ENCODE results near the gene EDAR. TPM values are rescaled to one million over a fixed set of nuclear protein-coding genes. Genes with fewer than 3 reads are reported as not detected.
A peak's percentile ranks its signal among the peaks of the same experiment; 100 is the strongest.

Gene EDAR
- total and polyA plus RNA-seq, 3 experiments from 2014 or later = 0.07 to 0.64 (median 0.16) TPM

DNA sequence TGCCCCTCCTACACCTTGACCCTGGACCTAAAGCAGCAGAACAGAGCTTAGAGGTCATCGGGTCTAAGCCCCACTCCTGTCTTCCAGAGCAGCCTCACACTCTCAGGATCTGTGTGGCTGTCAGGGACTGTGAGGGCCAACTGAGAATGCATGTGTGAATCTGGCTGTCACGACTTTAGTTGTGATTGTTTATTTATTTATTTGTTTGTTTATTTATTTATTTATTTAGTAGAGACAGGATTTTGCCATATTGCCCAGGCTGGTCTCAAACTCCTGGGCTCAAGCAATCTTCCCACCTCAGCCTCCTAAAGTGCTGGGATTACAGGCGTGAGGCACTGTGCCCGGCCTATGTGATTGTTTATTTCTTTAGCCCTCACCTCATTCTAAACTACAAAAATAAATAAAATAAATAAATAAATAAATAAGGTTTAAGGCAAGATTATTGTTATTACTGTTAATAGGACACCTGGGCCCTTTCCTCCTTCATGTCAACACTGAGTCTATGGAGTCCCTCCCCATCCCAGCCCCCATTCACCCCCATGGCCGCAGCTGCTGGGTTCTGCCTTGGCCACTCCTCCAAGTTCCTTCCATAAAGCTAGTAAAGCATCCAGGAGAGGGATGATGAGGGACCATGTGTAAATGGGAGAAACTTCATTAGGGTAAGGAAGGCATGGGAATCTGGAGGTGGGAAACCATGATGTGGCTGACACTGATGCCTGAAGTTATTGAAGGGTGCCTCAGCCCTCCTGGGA lies 39.9 kb upstream of the EDAR start:
- H3K4me1 Mint-ChIP-seq = peaks cover 39 to 51% (median 40%) of the 10 kb centered on the region in 3 donors
- no peaks in the 10 kb centered on the region for H3K9me3 Mint-ChIP-seq
- DNase-seq = no peak
- POLR2A ChIA-PET = no interaction called here
- no peaks in the 10 kb centered on the region for H3K27me3 ChIP-seq (ENCODE audit: insufficient read depth, low read length, poor library complexity, severe bottlenecking)
- no peaks in the 10 kb centered on the region for H3K36me3 Mint-ChIP-seq
- peak overlapping the region in 5 of 8 donors; percentile 17 to 87 (median 39) for H3K27ac Mint-ChIP-seq
- H3K4me3 Mint-ChIP-seq = no peak overlapping the region
- H3K4me1 ChIP-seq (ENCODE audit: insufficient read depth, low read length) = peaks cover 48% of the 10 kb centered on the region
- H3K27me3 Mint-ChIP-seq = no peaks in the 10 kb centered on the region
- CTCF ChIA-PET = no interaction called here
- no peaks in the 10 kb centered on the region for H3K9me3 ChIP-seq (ENCODE audit: low read length)
- H3K36me3 ChIP-seq (ENCODE audit: insufficient read depth, low read length) = no peaks in the 10 kb centered on the region
- H3K4me3 ChIP-seq (ENCODE audit: low read length) = no peak overlapping the region
- H3K27ac ChIP-seq (ENCODE audit: low read depth, low read length) = no peak overlapping the region

DNA sequence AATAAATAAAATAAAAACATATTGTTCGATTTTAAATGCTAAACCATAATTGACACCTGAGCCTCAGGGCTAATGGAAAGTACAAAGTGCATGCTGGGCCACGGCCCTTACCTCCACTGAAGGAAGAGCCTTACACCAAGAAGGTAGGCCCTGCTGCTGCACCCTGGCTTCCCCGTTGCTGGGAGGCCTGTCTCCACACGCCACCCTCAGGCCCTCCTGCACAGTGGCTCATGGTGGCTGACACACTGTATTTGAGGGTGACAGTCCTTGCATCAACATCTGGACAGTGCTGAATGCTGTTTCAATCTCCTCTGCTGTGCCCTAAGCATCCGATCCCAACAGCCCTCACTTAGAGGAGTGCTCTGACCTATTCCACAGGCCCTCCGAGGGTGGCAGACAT lies 39.3 kb upstream of the EDAR start:
- peaks cover 42% of the 10 kb centered on the region for H3K4me1 ChIP-seq (ENCODE audit: insufficient read depth, low read length)
- Mint-ChIP-seq H3K36me3 (no peaks in the 10 kb centered on the region), H3K27me3 (no peaks in the 10 kb centered on the region), H3K9me3 (no peaks in the 10 kb centered on the region), H3K4me1 (peaks cover 36 to 48% (median 37%) of the 10 kb centered on the region in 3 donors), H3K4me3 (no peak overlapping the region), H3K27ac (peak overlapping the region in 2 of 8 donors; percentile 41 to 45)
- no peaks in the 10 kb centered on the region for H3K27me3 ChIP-seq (ENCODE audit: insufficient read depth, low read length, poor library complexity, severe bottlenecking)
- no peak overlapping the region for H3K27ac ChIP-seq (ENCODE audit: low read depth, low read length)
- no peak overlapping the region for H3K4me3 ChIP-seq (ENCODE audit: low read length)
- no peak for DNase-seq
- POLR2A ChIA-PET = no interaction called here
- H3K36me3 ChIP-seq (ENCODE audit: insufficient read depth, low read length) = no peaks in the 10 kb centered on the region
- CTCF ChIA-PET = no interaction called here
- no peaks in the 10 kb centered on the region for H3K9me3 ChIP-seq (ENCODE audit: low read length)

DNA sequence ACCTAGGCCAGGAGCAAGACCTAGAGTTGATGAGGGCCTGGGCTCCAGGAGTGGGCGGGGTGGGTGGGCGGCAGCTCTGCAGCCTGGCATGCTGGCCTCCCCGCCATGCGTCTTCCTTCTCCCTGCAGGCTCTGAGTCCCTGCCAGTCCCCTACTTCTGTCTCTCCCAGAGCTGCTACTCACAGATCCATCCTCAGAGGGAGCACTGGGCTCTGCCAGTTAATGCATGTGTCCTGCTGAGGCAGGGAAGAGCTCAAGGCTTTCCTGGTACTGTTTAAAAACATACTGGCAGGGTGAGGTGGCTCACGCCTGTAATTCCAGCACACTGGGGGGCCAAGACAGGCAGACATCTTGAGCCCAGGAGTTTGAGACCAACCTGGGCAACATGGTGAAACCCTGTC lies 38.7 kb upstream of the EDAR start:
- H3K4me3 ChIP-seq (ENCODE audit: low read length) = no peak overlapping the region
- CTCF ChIA-PET = no interaction called here
- H3K36me3 ChIP-seq (ENCODE audit: insufficient read depth, low read length) = no peaks in the 10 kb centered on the region
- POLR2A ChIA-PET = no interaction called here
- no peak overlapping the region for H3K27ac Mint-ChIP-seq
- no peak for DNase-seq
- no peak overlapping the region for H3K27ac ChIP-seq (ENCODE audit: low read depth, low read length)
- H3K36me3 Mint-ChIP-seq = no peaks in the 10 kb centered on the region
- H3K9me3 Mint-ChIP-seq = no peaks in the 10 kb centered on the region
- peaks cover 31 to 42% (median 31%) of the 10 kb centered on the region in 3 donors for H3K4me1 Mint-ChIP-seq
- no peak overlapping the region for H3K4me3 Mint-ChIP-seq
- peaks cover 36% of the 10 kb centered on the region for H3K4me1 ChIP-seq (ENCODE audit: insufficient read depth, low read length)
- H3K27me3 ChIP-seq (ENCODE audit: insufficient read depth, low read length, poor library complexity, severe bottlenecking) = no peaks in the 10 kb centered on the region
- no peaks in the 10 kb centered on the region for H3K27me3 Mint-ChIP-seq
- H3K9me3 ChIP-seq (ENCODE audit: low read length) = no peaks in the 10 kb centered on the region

DNA sequence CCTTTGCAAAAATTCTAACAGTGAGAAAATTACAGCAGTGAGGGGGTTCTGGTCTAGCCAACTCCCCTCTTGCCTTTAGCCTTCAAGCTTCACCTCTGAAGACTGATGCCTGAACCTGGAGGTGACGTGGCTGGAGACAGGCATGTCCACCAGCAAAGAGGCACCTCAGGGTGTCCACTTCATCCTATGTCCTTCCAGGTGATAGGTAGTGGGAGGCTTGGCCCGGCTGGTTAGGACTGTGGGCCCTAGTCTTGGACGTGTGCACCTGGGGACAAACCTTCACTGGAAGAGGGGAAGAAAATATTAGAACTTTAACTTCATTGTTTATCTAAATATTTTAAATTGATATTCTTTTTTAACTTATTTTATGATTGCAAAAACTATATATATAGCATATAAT lies 35.5 kb upstream of the EDAR start:
- Histone ChIP-seq H3K27me3 (ENCODE audit: insufficient read depth, low read length, poor library complexity, severe bottlenecking) (no peaks in the 10 kb centered on the region), H3K36me3 (ENCODE audit: insufficient read depth, low read length) (no peaks in the 10 kb centered on the region), H3K27ac (ENCODE audit: low read depth, low read length) (no peak overlapping the region), H3K9me3 (ENCODE audit: low read length) (no peaks in the 10 kb centered on the region), H3K4me3 (ENCODE audit: low read length) (no peak overlapping the region), H3K4me1 (ENCODE audit: insufficient read depth, low read length) (peaks cover 25% of the 10 kb centered on the region)
- POLR2A ChIA-PET = no interaction called here
- no peaks in the 10 kb centered on the region for H3K36me3 Mint-ChIP-seq
- H3K9me3 Mint-ChIP-seq = no peaks in the 10 kb centered on the region
- no peak overlapping the region for H3K4me3 Mint-ChIP-seq
- peaks cover 0 to 1% of the 10 kb centered on the region in 2 donors for H3K27me3 Mint-ChIP-seq
- H3K27ac Mint-ChIP-seq = no peak overlapping the region
- H3K4me1 Mint-ChIP-seq = peaks cover 10 to 25% (median 12%) of the 10 kb centered on the region in 3 donors
- CTCF ChIA-PET = no interaction called here
- no peak for DNase-seq

DNA sequence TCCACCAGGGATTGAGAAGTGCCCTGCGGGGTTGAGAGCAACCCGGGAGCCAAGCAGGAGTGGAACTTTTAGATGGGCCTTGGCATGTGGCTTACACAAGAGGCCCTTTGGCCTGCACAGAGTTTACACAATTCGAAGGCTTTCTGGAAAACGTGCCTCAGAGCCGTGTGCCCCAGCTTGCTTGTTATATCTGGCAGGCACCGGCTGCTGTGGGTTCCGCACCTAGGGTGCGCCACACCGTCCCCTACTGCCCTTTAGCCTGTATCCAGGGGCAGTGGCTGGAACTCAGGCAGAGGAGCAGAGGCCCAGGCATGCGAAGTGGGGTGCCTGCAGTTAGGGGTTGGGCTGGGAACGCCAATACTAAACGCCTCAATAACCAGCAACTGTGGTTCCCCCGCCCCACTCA lies 32.9 kb upstream of the EDAR start:
- Histone ChIP-seq H3K36me3 (ENCODE audit: insufficient read depth, low read length) (no peaks in the 10 kb centered on the region), H3K9me3 (ENCODE audit: low read length) (no peaks in the 10 kb centered on the region), H3K27ac (ENCODE audit: low read depth, low read length) (no peak overlapping the region), H3K4me3 (ENCODE audit: low read length) (no peak overlapping the region), H3K27me3 (ENCODE audit: insufficient read depth, low read length, poor library complexity, severe bottlenecking) (no peaks in the 10 kb centered on the region), H3K4me1 (ENCODE audit: insufficient read depth, low read length) (peaks cover 13% of the 10 kb centered on the region)
- Mint-ChIP-seq H3K27me3 (peaks cover 0 to 4% of the 10 kb centered on the region in 2 donors), H3K27ac (no peak overlapping the region), H3K4me3 (no peak overlapping the region), H3K9me3 (no peaks in the 10 kb centered on the region), H3K4me1 (peaks cover 6 to 13% (median 10%) of the 10 kb centered on the region in 3 donors), H3K36me3 (no peaks in the 10 kb centered on the region)
- POLR2A ChIA-PET = no interaction called here
- no peak for DNase-seq
- CTCF ChIA-PET = interaction anchor here (1.4 kb wide), 1 partner anchor 24 kb away, joined by 3 read pairs; no protein-coding TSS in a partner anchor

DNA sequence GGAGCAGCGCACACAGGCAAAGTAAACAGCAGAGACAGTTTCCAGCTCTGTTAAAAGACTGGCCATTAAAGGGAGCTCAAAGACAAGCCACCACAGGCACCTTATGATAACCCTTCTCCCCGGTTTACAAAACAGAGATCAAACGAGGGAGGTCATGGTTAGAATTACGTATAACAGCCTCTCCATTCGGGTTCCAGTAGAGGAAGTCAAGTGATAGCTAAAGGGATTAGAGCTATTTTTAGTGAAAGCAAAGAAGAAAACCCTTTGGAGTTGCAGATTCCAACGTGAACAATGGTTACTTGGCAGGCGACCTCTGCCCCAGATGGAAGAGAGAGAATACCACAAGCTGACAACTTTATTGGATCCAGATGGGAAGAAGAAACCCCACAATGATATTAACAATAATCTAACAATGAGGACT lies 31.2 kb upstream of the EDAR start:
- Mint-ChIP-seq H3K27me3 (peaks cover 0 to 5% of the 10 kb centered on the region in 2 donors), H3K27ac (no peak overlapping the region), H3K36me3 (no peaks in the 10 kb centered on the region), H3K9me3 (no peaks in the 10 kb centered on the region), H3K4me1 (peaks cover 6 to 13% (median 10%) of the 10 kb centered on the region in 3 donors), H3K4me3 (no peak overlapping the region)
- ChIA-PET POLR2A (interaction anchor here (0.7 to 2.0 kb wide), 3 partner anchors 10 to 38 kb away, joined by 3 to 12 read pairs (median 3); no protein-coding TSS in a partner anchor), CTCF (interaction anchor here (1.0 to 1.6 kb wide), 6 partner anchors 11 to 490 kb away, joined by 3 to 12 read pairs (median 3); no protein-coding TSS in a partner anchor)
- Histone ChIP-seq H3K36me3 (ENCODE audit: insufficient read depth, low read length) (no peaks in the 10 kb centered on the region), H3K27me3 (ENCODE audit: insufficient read depth, low read length, poor library complexity, severe bottlenecking) (no peaks in the 10 kb centered on the region), H3K9me3 (ENCODE audit: low read length) (no peaks in the 10 kb centered on the region), H3K4me3 (ENCODE audit: low read length) (no peak overlapping the region), H3K4me1 (ENCODE audit: insufficient read depth, low read length) (peaks cover 13% of the 10 kb centered on the region), H3K27ac (ENCODE audit: low read depth, low read length) (no peak overlapping the region)
- DNase-seq = peak in 2 of 5 donors; percentile 15 to 40

DNA sequence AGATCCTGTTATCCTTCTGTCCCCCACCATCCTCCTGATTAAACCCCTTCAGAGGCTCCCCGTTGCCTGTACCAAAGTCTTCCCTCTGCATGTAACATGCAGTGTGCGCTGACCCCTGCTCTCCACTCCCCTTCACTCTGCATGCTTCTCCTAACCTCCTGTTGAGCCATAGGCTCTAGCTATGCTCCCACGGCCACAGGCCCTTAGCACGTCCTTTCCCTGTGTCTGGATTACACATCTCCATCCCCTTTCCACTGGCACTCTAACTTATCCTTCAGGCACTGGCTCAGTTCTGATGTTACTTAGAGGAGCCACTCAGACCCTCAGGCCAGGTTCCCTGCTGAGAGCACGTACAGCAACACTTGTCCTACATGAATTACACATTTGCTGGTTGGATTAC lies 29.4 kb upstream of the EDAR start:
- no peaks in the 10 kb centered on the region for H3K9me3 Mint-ChIP-seq

DNA sequence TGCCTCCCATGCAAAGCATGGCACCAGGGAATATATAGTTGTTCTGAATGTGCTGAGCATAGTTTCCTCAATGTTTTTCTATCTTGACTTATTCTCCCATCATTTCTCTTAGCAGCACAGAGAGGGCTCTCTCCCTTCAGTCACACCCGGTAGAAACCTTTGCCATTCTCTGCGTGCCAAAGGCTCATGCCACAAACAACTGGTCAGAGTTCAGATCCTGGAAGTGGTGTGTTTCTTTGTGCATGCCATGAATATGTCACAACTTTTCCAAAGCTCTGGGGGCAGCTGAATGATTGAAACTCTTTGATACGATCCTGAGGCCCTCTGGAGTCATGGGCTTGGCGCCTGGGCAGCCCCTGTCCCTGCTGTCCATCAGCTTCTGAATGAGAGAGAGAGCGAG lies 28.0 kb upstream of the EDAR start:
- Histone ChIP-seq H3K27ac (ENCODE audit: low read depth, low read length) (no peak overlapping the region), H3K27me3 (ENCODE audit: insufficient read depth, low read length, poor library complexity, severe bottlenecking) (no peaks in the 10 kb centered on the region), H3K4me3 (ENCODE audit: low read length) (no peak overlapping the region), H3K4me1 (ENCODE audit: insufficient read depth, low read length) (peaks cover 13% of the 10 kb centered on the region), H3K36me3 (ENCODE audit: insufficient read depth, low read length) (no peaks in the 10 kb centered on the region), H3K9me3 (ENCODE audit: low read length) (no peaks in the 10 kb centered on the region)
- no peak for DNase-seq
- ChIA-PET CTCF (no interaction called here), POLR2A (no interaction called here)
- no peaks in the 10 kb centered on the region for H3K9me3 Mint-ChIP-seq
- peaks cover 6 to 13% (median 10%) of the 10 kb centered on the region in 3 donors for H3K4me1 Mint-ChIP-seq
- H3K27me3 Mint-ChIP-seq = peaks cover 0 to 5% of the 10 kb centered on the region in 2 donors
- H3K27ac Mint-ChIP-seq = no peak overlapping the region
- no peaks in the 10 kb centered on the region for H3K36me3 Mint-ChIP-seq
- H3K4me3 Mint-ChIP-seq = no peak overlapping the region

More for the DNA sequence above, 29.4 kb upstream of the EDAR start:
- Histone ChIP-seq H3K4me1 (ENCODE audit: insufficient read depth, low read length) (peaks cover 13% of the 10 kb centered on the region), H3K27me3 (ENCODE audit: insufficient read depth, low read length, poor library complexity, severe bottlenecking) (no peaks in the 10 kb centered on the region), H3K9me3 (ENCODE audit: low read length) (no peaks in the 10 kb centered on the region), H3K4me3 (ENCODE audit: low read length) (no peak overlapping the region), H3K27ac (ENCODE audit: low read depth, low read length) (no peak overlapping the region), H3K36me3 (ENCODE audit: insufficient read depth, low read length) (no peaks in the 10 kb centered on the region)
- peaks cover 6 to 13% (median 10%) of the 10 kb centered on the region in 3 donors for H3K4me1 Mint-ChIP-seq
- ChIA-PET POLR2A (no interaction called here), CTCF (no interaction called here)
- peaks cover 0 to 5% of the 10 kb centered on the region in 2 donors for H3K27me3 Mint-ChIP-seq
- no peak overlapping the region for H3K4me3 Mint-ChIP-seq
- no peak for DNase-seq
- H3K36me3 Mint-ChIP-seq = no peaks in the 10 kb centered on the region
- peak overlapping the region in 2 of 8 donors; percentile 30 to 52 for H3K27ac Mint-ChIP-seq
